ENCODE measurements around the gene KIAA1549.

- TF ChIP-seq CTCF (IDR thresholded peaks at IDR 0.05) (no peak), POLR2A (IDR thresholded peaks at IDR 0.05) (no peak), POLR2AphosphoS5 (IDR thresholded peaks at IDR 0.05) (no peak), EP300 (IDR thresholded peaks at IDR 0.05) (no peak)
Measured at GRCh38 chr7:138809346-138809745, 171.8 kb downstream of the KIAA1549 start.

Measured in gastroesophageal sphincter (tissue), 3 donors.